RWPE1 (cell line): ENCODE data around the gene SDC3.

Source experiments
- CTCF ChIA-PET: fragments of 350-600 bp; sonication (Branson Sonifier 250); formaldehyde crosslinking; extraction: SDS; loops from one replicate; lab custom pipeline; 2021; lab: Yijun Ruan, JAX
- POLR2A ChIA-PET: fragments of 400-600 bp; formaldehyde crosslinking; extraction: SDS; loops from one replicate; lab custom pipeline; 2020; ENCODE audit warnings: antibody characterized with exemption; ENCODE audit not compliant: low non-redundant PET; lab: Yijun Ruan, JAX
- DNase-seq: peaks from one replicate; pipeline ENCODE4 v3.0.0; 2012; ENCODE audit warnings: low spot score
- H3K27ac ChIP-seq: fragments of 450-650 bp; 2 replicates; pipeline ENCODE4 v1.5.1; 2017
- CTCF ChIP-seq: fragments of 450-650 bp; conservative IDR thresholded peaks from 2 replicates; pipeline ENCODE4 v1.5.1; 2017; ENCODE audit warnings: low read depth, mild to moderate bottlenecking

SDC3 gene

GRCh38 chr1:30860320-30860652, 48.3 kb downstream of the SDC3 start:
- TF ChIP-seq CTCF: no peak
- CTCF ChIA-PET: interaction anchor here (0.7 kb wide), 1 partner anchor 54 kb away, joined by 3 read pairs; no protein-coding TSS in a partner anchor
- no peak overlapping the region for H3K27ac ChIP-seq
- POLR2A ChIA-PET: no interaction called here
- no peak for DNase-seq

DNA sequence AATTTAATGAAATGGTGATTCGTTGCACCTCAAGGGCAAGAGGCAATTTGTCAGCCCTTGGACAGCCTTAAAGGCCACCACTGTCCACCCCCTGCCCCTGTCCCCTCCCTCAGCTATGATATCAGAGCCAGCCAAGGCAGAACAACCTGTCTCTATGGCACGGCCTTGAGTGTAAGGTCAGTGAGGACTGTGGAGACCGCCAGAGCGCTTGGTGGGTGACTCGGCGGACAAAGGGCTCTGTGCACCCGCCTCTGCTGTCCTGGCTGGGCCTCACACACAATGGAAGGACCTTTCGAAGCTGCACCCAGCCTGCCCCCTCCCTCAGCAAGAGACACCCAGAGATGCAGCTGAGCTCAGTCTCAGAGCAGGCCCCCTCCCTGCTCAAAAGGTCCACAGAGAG, 50.6 kb downstream of the SDC3 start:
- H3K27ac ChIP-seq: no peak overlapping the region
- ChIA-PET POLR2A (no interaction called here), CTCF (no interaction called here)
- TF ChIP-seq CTCF: no peak
- no peak for DNase-seq

DNA sequence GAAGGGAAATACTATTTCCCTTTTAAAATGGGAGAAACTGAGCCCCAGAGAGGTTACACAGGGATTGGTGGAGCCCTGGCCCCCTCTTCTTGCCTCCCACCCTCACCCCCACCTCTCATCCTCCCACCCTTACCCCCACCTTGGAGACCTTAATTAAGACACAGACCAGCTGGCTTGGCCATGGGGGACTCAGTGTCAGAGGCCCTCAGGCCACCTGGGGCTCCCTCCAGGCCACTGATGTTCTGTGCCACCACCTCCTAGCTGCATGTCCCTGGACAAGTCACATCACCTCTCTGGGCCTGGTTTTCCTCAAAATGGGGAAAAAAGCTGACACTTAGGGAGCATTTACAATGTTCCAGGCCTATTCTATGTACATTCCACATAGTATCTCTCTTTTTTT, 51.5 kb downstream of the SDC3 start:
- TF ChIP-seq CTCF: no peak
- H3K27ac ChIP-seq: no peak overlapping the region
- no peak for DNase-seq
- CTCF ChIA-PET: interaction anchor here (0.6 kb wide), 1 partner anchor 55 kb away, joined by 3 read pairs; no protein-coding TSS in a partner anchor
- POLR2A ChIA-PET: no interaction called here

DNA sequence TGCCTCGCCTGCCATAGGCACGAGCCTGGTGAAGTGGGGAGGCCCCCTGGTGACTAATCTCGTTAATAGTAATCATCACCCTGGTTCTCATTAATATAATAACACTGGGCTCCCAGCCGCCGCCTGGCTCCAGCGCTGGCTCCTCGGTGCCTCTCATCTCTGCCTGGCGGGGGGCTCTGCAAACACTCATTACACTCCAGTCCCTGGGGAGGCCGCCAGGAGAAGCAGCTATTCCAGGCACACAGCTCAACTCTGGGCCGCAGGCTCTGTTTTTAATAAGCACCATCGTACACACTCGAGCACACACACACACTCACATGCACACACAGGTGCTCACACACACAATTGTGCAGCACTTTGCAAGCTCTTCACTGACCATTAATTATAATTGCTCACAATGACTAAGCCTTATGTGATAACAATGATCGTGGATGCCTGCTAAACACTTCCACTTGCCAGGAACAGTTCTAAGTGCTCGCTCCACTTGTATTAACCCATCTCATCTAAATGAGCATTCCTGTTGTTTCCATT, 52.2 kb downstream of the SDC3 start:
- no peak overlapping the region for H3K27ac ChIP-seq
- POLR2A ChIA-PET: no interaction called here
- TF ChIP-seq CTCF: no peak
- DNase-seq: no peak
- CTCF ChIA-PET: interaction anchor here (0.6 to 2.1 kb wide), 2 partner anchors 54 to 268 kb away, joined by 3 to 7 read pairs; no protein-coding TSS in a partner anchor

- no peak for TF ChIP-seq CTCF
- ChIA-PET CTCF (interaction anchor here (2.1 kb wide), 1 partner anchor 54 kb away, joined by 7 read pairs; no protein-coding TSS in a partner anchor), POLR2A (no interaction called here)
- no peak for DNase-seq
- H3K27ac ChIP-seq: no peak overlapping the region
Observed at GRCh38 chr1:30855686-30856259, 52.8 kb downstream of the SDC3 start.

DNA sequence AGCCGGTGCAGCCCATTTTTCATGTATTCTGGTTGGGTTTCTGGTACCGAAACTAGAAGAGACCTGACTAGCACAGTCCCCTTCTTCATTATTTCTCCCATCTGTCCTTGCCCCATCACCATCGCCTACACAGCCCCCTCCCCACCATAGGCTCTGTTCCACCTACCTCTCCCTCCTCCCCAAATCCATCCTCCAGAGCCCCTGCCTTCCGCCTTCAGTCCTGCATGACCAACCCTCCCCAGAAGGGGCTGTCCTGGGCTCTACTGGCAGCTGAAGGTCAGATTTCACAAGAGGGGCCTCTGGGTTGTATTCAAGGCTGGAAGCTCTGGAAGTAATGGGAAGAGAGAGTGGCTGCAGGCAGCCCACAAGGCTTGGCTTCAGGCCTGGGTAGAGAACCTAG, 55.2 kb downstream of the SDC3 start:
- no peak for TF ChIP-seq CTCF
- ChIA-PET CTCF (interaction anchor here (1.2 kb wide), 1 partner anchor 58 kb away, joined by 10 read pairs; no protein-coding TSS in a partner anchor), POLR2A (no interaction called here)
- no peak overlapping the region for H3K27ac ChIP-seq
- DNase-seq: no peak
